WERI-Rb-1 (cell line): ENCODE results near the gene UBASH3A.

Source experiments
- DNase-seq: peaks from one replicate; pipeline ENCODE4 v3.0.0-alpha.2; 2020
- H3K27ac ChIP-seq: fragments of 250-450 bp; sonication (Bioruptor Pico); 2 replicates; pipeline ENCODE4 v1.5.1; 2020; ENCODE audit warnings: mild to moderate bottlenecking, moderate library complexity
- H3K27me3 ChIP-seq: fragments of 250-450 bp; sonication (Bioruptor Pico); 2 replicates; pipeline ENCODE4 v1.5.1; 2021; ENCODE audit warnings: mild to moderate bottlenecking, low read depth, moderate library complexity; ENCODE audit not compliant: insufficient read depth, severe bottlenecking
- H3K36me3 ChIP-seq: fragments of 250-450 bp; sonication (Bioruptor Pico); 2 replicates; pipeline ENCODE4 v1.5.1; 2020; ENCODE audit warnings: mild to moderate bottlenecking, moderate library complexity
- H3K4me3 ChIP-seq: 2 replicates; pipeline ENCODE4 v1.5.1; 2011; ENCODE audit warnings: low read depth, mild to moderate bottlenecking, control low read depth, low read length
- H3K9me3 ChIP-seq: fragments of 250-450 bp; sonication (Bioruptor Pico); 2 replicates; pipeline ENCODE4 v1.5.1; 2021; ENCODE audit warnings: mild to moderate bottlenecking, moderate library complexity; ENCODE audit not compliant: severe bottlenecking
- TF ChIP-seq, protein P1 (sequence below): IDR thresholded peaks from 2 replicates; pipeline ENCODE4 v1.5.1; 2011; ENCODE audit warnings: low read depth, mild to moderate bottlenecking, control low read depth, inconsistent platforms, low read length

UBASH3A gene

DNA sequence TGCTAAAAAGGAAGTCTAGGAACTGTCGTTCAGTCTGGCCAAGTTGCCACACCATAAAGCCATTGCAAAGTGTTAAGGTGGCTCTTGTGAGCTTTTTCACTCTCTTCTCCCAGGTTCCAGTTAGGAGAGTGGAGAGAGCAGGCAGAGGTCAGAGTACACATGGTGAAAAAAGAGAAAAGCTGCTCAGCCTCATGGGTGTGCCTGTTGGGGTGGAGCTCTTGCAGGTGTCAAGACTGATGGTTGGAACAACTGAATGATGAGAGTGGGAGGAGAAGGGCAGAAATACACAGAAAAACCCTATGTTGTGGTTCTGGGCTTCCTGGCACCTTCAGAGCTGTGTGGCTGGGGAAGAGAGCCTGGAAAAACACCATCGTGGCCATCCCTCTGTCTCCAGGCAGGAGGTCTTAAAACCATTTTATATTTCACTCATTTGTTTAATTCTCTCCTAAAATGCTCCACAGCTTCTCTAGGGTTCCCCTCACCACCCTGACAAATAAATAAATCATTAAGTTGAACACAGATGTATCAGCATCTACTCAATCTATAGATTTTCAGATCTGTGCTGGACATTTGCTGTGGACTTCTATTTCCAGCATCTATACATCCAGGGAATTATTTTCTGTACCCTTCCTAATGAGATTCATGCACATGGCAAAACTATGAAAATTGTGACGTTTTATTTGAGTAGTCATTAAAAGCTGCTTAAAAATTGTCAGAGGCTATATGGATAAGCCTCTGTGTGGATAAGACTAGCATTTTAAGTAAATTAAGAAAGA lies 17.5 kb downstream of the UBASH3A start:
- DNase-seq: no peak
- TF ChIP-seq, protein P1, sequence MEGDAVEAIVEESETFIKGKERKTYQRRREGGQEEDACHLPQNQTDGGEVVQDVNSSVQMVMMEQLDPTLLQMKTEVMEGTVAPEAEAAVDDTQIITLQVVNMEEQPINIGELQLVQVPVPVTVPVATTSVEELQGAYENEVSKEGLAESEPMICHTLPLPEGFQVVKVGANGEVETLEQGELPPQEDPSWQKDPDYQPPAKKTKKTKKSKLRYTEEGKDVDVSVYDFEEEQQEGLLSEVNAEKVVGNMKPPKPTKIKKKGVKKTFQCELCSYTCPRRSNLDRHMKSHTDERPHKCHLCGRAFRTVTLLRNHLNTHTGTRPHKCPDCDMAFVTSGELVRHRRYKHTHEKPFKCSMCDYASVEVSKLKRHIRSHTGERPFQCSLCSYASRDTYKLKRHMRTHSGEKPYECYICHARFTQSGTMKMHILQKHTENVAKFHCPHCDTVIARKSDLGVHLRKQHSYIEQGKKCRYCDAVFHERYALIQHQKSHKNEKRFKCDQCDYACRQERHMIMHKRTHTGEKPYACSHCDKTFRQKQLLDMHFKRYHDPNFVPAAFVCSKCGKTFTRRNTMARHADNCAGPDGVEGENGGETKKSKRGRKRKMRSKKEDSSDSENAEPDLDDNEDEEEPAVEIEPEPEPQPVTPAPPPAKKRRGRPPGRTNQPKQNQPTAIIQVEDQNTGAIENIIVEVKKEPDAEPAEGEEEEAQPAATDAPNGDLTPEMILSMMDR: no peak
- Histone ChIP-seq H3K36me3 (no peaks in the 10 kb centered on the region), H3K27me3 (no peaks in the 10 kb centered on the region), H3K9me3 (no peaks in the 10 kb centered on the region), H3K27ac (no peak overlapping the region), H3K4me3 (no peak overlapping the region)

- Histone ChIP-seq H3K36me3 (no peaks in the 10 kb centered on the region), H3K4me3 (no peak overlapping the region), H3K27ac (no peak overlapping the region), H3K9me3 (no peaks in the 10 kb centered on the region), H3K27me3 (no peaks in the 10 kb centered on the region)
- TF ChIP-seq, protein P1: no peak
- DNase-seq: no peak
Observed at GRCh38 chr21:42423197-42423675, 19.5 kb downstream of the UBASH3A start.

DNA sequence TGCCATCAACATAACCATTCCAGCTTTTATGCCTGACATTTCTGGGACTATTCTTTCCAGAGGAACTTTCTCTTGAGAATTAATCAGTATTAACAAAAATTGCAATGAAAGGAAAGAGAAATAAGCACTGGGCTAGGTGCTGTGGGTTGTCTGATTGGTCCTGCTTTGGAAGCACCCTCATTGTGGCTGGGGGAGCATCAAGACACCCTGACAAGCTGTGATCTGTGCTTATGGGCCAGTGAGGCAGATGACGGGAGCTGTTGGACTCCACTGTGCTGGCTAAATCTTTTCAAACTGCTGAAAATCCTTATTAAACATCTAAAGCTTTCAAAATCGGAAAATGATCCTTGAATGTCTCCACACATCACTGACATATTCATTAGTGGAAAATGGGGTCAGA lies 20.0 kb downstream of the UBASH3A start:
- no peak for DNase-seq
- Histone ChIP-seq H3K27me3 (no peaks in the 10 kb centered on the region), H3K4me3 (no peak overlapping the region), H3K27ac (no peak overlapping the region), H3K9me3 (no peaks in the 10 kb centered on the region), H3K36me3 (no peaks in the 10 kb centered on the region)
- TF ChIP-seq, protein P1: no peak

GRCh38 chr21:42424914-42425541 lies 21.3 kb downstream of the UBASH3A start:
- H3K36me3 ChIP-seq: no peaks in the 10 kb centered on the region
- H3K27me3 ChIP-seq: no peaks in the 10 kb centered on the region
- TF ChIP-seq, protein P1: no peak
- no peak for DNase-seq
- no peak overlapping the region for H3K4me3 ChIP-seq
- no peak overlapping the region for H3K27ac ChIP-seq
- no peaks in the 10 kb centered on the region for H3K9me3 ChIP-seq

DNA sequence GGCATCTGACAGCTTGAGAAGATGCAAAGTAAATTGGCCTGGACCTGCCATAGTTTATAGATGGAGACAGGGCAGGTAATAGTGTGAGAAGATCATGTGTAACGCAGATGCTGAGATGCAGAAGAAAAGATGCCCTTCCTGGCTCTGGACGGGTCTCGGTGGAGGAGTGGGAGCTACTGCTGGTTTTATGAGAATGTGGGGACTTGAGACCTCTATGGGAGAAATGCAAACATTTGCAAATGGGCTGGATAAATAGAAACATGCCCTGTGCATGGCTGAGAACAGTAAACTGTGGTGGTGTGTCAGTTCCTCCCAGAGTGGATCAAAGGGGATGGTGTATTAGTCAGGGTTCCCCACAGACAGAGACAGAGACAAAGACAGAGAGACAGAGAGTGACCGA lies 21.9 kb downstream of the UBASH3A start:
- Histone ChIP-seq H3K27ac (no peak overlapping the region), H3K9me3 (no peaks in the 10 kb centered on the region), H3K27me3 (no peaks in the 10 kb centered on the region), H3K36me3 (no peaks in the 10 kb centered on the region), H3K4me3 (no peak overlapping the region)
- TF ChIP-seq, protein P1: no peak
- no peak for DNase-seq
